GM18951 (cell line): ENCODE data around the gene DMPK.
A peak's percentile ranks its signal among the peaks of the same experiment; 100 is the strongest.
"Not testable (repeated sequence)": the region's sequence is repeated elsewhere in the genome, so short reads cannot be mapped to it uniquely, and the experiment has no call there.

ENCODE experiments used
- POLR2A ChIP-seq: IDR thresholded peaks from 4 replicates; pipeline ENCODE4 v1.6.1; 2011; ENCODE audit warnings: mild to moderate bottlenecking; ENCODE audit not compliant: insufficient read length, insufficient read depth; ENCODE audit errors: extremely low read depth
- in situ Hi-C: fragments of 300-500 bp; cut with MboI; formaldehyde crosslinking; loops from one replicate; pipeline ENCODE4 v1.12.0; 2022; ENCODE audit warnings: low sequenced_read_pairs, mixed read lengths, inconsistent platforms; ENCODE audit not compliant: unreplicated experiment

DMPK gene

DNA sequence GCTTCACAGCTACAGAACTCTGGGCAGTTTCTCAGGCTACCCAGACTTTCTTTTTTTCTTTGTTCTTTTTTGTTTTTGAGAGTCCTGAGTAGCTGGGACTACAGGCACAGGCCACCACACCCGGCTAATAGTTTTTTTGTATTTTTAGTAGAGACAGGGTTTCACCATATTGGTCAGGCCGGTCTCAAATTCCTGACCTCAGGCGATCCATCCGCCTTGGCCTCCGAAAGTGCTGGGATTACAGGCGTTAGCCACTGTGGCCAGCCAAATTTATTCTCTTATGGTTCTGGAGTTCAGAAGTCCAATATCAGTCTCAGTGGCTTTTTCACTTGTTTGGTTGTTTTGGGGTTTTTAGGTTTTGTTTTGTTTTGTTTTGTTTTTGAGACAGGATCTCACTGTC, 36.7 kb downstream of the DMPK start:
- in situ Hi-C loops = no loop called here
- no peak for TF ChIP-seq POLR2A

DNA sequence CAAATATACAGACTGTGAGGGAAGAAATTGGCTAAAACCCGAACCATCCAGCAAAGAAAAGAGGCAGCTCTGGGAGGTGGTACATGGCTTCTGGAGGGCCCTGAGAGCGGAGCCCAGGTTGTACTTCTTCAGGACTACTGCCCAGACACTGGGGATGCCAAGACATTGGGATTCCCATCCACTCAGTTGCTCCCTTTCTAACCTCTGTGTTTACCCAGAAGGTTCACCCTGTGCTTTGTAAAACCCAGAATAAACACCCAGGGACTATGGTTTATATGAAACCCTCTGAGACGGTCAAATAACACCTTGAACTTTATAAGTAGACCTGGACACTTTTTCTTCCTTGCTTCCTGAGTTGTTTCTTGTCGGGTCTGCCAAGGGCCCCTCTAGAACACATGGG, 39.3 kb downstream of the DMPK start:
- in situ Hi-C loops = no loop called here
- no peak for TF ChIP-seq POLR2A

DNA sequence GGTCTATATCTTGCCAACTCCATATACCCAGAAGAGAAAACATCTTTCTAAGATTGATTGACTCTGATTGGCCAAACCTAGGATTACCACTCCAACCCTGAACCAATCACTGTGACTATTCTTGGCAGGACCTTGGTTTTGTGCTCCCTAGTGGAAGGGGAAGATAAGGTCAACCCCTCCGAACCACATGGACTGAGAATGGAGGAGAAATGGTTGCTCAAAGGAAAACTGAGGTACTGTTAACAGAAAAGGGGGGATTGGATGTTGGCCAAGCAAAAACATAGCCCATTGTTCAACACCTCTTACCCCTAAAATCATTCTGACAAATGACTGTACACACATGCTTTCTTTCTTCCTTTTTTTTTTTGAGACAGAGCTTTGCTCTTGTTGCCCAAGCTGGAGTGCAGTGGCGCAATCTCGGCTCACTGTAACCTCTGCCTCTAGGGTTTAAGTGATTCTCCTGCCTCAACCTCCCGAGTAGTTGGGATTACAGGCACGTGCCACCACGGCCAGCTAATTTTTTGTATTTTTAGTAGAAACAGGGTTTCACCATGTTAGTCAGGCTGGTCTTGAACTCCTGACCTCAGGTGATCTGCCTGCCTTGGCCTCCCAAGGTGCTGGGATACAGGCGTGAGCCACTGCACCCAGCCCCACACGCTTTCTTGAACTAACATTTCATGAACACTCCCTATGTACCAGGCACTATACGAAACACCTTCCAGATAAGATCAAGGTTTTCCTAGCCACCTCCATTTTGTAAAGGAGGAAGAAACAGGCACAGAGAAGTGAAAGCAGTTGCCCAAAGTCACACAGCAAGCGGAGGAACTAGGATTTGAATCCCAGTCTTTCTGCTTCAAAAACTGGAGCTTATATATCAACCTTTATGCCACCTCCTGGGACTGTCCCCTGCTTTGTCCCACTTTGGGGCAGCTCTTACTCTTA, 42.5 kb downstream of the DMPK start:
- in situ Hi-C loops = no loop called here
- TF ChIP-seq POLR2A = no peak

DNA sequence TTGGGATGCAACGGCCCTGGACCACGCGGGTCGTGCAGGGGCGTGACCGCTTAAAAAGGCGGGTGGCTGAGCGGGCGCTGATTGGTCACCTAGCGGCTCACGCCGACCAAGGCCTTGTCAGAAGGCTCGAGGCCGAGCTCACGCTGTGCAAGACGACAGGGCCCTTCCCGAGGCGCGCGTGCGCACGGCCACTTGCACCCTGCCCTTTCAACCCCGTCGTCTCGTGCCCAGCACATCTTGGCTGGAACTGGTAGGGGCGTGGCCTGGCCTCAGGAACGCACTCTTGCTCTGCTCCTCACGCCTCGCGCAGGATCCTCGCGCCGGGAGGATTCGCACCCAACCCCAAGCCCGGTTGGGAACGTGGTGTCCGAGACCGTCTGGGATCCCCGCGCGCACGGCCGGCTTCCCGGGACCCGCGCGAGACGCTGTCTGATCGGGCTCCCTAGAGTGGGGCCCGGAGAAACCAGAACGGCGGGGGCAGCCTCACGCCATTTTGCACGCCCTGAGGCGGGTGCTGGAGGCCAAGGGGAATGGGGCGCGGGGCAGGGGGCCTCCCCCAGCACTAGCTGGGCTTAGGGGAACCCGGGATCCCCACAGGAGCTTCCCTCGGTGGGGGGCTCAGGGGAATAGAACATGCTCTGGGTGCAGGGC, 49.0 kb downstream of the DMPK start, which contains the start of gene MEIOSIN:
MEIOSIN (plus strand) TSS at position 280 of the 651 bp plus-strand sequence. CDS start 1,938 bp downstream, outside the sequence.
- TF ChIP-seq POLR2A = no peak
- in situ Hi-C loops = no loop called here

DNA sequence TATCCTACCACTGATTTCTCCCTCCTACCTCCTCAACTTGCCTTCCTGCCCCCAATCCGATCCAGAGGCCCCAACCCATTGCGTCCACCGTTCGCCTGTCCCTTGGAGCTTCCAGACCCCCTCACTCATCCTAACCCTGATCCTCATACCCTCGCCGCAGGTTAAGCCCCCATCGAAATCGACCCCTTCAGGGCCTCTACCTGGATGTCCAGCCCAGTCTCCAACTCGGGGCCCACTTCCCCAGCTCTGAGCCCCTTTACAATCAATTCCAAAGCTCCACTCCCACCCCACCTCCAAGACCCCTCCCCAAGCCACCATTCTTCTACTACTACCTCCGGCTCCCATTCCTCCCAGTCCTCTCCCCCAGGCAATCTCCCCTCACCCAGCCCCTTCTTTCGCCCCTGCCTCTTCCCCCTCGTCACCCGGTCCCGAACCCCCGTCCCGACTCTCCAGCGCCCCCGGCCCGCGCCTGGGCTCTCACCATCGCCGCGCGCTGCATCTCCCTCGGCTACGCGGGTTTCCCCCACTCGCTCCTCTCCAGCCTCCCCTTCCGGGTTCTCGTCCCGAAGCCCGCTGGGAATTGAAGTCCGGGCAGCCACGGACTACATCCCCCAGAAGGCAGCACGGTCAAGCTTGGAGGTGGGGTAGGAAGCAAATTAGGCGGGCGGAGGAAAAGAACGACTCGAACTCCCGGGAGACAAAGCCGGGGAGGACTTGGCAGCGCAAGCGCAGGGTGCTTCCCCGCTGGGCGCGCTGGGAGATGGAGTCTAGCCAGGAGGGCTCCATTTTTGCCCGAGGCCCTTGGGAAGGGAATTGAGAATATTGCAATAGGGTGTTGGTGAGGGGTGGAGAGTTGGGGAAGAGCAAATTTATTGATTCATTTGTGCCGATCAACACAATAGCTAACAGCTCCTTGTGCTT, 51.7 kb downstream of the DMPK start, which contains the start of gene FBXO46:
FBXO46 (minus strand) TSS at position 529 of the 921 bp plus-strand sequence. CDS start 17,401 bp downstream, outside the sequence.
- TF ChIP-seq POLR2A = peak; percentile 90
- in situ Hi-C loops = no loop called here

DNA sequence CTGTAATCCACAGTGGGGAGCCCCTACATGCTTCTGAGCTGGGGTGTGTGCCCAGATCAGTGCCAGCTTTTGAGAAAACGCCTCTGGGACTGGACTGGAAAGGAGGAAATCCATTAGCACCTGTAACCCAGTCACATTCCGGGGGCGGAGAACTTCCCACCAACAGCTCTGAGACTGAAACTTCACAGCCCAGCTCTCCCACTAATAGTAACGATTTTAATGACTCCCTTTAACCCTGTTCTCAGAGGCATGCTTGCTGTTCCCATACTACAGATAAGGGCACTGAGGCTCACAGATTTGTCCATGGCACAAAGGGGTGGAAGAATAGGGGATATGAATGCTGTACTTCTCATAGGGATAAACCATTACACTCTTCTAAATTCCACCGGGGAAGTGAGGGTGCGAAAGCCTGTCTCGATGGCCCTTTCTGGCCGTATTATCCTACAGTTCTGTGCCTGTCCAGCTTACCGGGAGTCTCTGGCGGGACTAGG, 52.4 kb downstream of the DMPK start:
- TF ChIP-seq POLR2A = no peak
- in situ Hi-C loops = no loop called here

DNA sequence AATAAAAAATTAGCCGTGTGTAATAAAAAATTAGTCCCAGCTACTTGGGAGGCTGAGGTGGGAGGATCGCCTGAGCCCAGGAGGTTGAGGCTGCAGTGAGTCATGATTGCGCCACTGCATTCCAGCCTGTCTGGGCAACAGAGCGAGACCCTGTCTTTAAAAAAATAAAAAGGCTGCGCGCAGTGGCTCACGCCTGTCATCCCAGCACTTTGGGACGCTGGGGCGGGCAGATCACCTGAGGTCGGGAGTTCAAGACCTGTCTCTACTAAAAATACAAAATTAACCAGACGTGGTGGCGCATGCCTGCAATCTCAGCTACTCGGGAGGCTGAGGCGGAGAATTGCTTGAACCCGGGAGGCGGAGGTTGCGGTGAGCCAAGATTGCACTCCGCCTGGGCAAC, 53.6 kb downstream of the DMPK start:
- in situ Hi-C loops = not testable (repeated sequence)

DNA sequence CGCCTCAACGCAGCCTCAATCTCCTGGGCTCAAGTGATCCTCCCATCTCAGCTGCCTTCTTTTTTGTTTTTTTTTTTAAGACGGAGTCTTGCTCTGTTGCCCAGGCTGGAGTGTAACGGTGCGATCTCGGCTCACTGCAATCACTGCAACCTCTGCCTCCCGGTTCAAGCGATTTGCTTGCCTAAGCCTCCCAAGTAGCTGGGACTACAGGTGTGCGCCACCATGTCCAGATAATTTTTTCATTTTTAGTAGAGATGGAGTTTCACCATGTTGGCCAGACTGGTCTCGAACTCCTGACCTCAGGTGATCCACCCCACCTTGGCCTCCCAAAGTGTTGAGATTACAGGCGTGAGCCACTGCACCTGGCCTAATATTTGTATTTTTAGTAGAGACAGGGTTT, 62.2 kb downstream of the DMPK start:
- in situ Hi-C loops = not testable (repeated sequence)
